Glutamatergic neuron (in vitro differentiated cells): ENCODE results near the gene OR52B6. TPM values are rescaled to one million over a fixed set of nuclear protein-coding genes. Genes with fewer than 3 reads are reported as not detected.

Source experiments
- DNase-seq: peaks from one replicate; pipeline ENCODE4 v3.0.0; 2022
- H3K27ac Mint-ChIP-seq: one replicate; pipeline ENCODE4 v1.8.0; 2020; ENCODE audit warnings: mild to moderate bottlenecking, mixed read lengths, inconsistent platforms; ENCODE audit not compliant: unreplicated experiment
- H3K27me3 Mint-ChIP-seq: one replicate; pipeline ENCODE4 v1.8.0; 2020; ENCODE audit warnings: mild to moderate bottlenecking, moderate library complexity, mixed read lengths, inconsistent platforms; ENCODE audit not compliant: unreplicated experiment
- H3K36me3 Mint-ChIP-seq: one replicate; pipeline ENCODE4 v1.8.0; 2020; ENCODE audit warnings: mild to moderate bottlenecking, mixed read lengths, inconsistent platforms; ENCODE audit not compliant: unreplicated experiment
- H3K4me1 Mint-ChIP-seq: one replicate; pipeline ENCODE4 v1.8.0; 2020; ENCODE audit warnings: mild to moderate bottlenecking, low read depth, mixed read lengths, inconsistent platforms; ENCODE audit not compliant: unreplicated experiment
- H3K4me3 Mint-ChIP-seq: one replicate; pipeline ENCODE4 v1.8.0; 2020; ENCODE audit warnings: mild to moderate bottlenecking, mixed read lengths, inconsistent platforms; ENCODE audit not compliant: unreplicated experiment
- H3K9me3 Mint-ChIP-seq: one replicate; pipeline ENCODE4 v1.8.0; 2020; ENCODE audit warnings: mild to moderate bottlenecking, moderate library complexity, mixed read lengths, inconsistent platforms; ENCODE audit not compliant: unreplicated experiment
- CTCF ChIP-seq: fragments of 200-600 bp; sonication (generic); IDR thresholded peaks from one replicate; pipeline ENCODE4 v1.5.0; 2021; ENCODE audit not compliant: partially characterized antibody, unreplicated experiment
- total RNA-seq: library from RNA; stranded (reverse); fragmentation: NEBNext Ultra II Directional; extraction: Animal tissue kit (Norgen Biotek cat#: 25700); gene quantifications from one replicate; pipeline ENCODE4 v1.2.1, GENCODE V29; 2021; ENCODE audit not compliant: unreplicated experiment

Gene OR52B6
- total RNA-seq, 1 donor from 2014 or later, result not detected

- Mint-ChIP-seq H3K9me3 (no peaks in the 10 kb centered on the region), H3K4me1 (no peaks in the 10 kb centered on the region), H3K27ac (no peak overlapping the region), H3K36me3 (no peaks in the 10 kb centered on the region), H3K27me3 (peaks cover 2% of the 10 kb centered on the region), H3K4me3 (no peak overlapping the region)
- TF ChIP-seq CTCF, result no peak
- no peak for DNase-seq
Observed at GRCh38 chr11:5603326-5603725, 22.6 kb downstream of the OR52B6 start.

DNA sequence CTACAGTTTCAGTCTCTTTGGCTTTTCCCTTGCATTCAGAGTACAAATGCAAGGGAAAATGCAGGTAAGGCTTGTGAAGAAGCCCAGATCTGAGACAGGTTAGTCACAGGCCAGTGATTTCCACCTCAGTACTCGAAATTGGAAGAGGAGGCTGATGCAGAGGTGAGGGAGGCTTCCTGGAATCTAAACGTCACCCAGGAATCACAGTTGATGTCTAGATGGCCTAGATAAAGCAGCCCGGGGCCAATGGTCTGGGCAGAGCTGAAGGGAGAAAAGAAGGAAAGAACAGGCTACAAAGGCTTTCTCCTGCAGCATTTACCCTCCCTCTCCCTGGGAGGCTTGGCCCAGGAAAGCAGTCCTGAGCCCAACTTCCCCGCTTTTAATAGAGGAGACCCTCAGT lies 24.2 kb downstream of the OR52B6 start:
- H3K4me3 Mint-ChIP-seq, result no peak overlapping the region
- no peaks in the 10 kb centered on the region for H3K9me3 Mint-ChIP-seq
- TF ChIP-seq CTCF, result no peak
- no peaks in the 10 kb centered on the region for H3K36me3 Mint-ChIP-seq
- no peak for DNase-seq
- peaks cover 2% of the 10 kb centered on the region for H3K27me3 Mint-ChIP-seq
- no peaks in the 10 kb centered on the region for H3K4me1 Mint-ChIP-seq
- no peak overlapping the region for H3K27ac Mint-ChIP-seq

DNA sequence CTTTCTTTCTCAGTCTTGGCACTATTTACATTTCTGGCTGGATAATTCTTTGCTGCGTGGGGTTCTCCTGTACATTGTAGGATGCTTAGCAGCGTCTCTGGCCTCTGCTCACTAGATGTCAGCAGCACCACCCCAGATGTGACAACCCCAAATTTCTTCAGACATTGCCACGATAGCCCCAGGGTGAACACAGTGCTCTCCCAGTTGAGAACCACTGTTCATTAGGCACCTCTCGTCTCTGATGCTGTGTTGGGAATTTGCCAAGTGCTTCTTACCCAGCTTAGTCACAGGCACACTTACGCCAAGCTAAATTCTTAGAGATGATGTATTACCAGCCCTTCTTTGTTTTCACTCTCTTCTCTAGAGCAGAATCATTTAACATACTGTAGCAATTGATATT lies 25.2 kb downstream of the OR52B6 start:
- TF ChIP-seq CTCF, result no peak
- Mint-ChIP-seq H3K9me3 (no peaks in the 10 kb centered on the region), H3K36me3 (no peaks in the 10 kb centered on the region), H3K4me1 (no peaks in the 10 kb centered on the region), H3K27me3 (peaks cover 2% of the 10 kb centered on the region), H3K27ac (no peak overlapping the region), H3K4me3 (no peak overlapping the region)
- no peak for DNase-seq

- DNase-seq, result no peak
- no peaks in the 10 kb centered on the region for H3K36me3 Mint-ChIP-seq
- no peak overlapping the region for H3K27ac Mint-ChIP-seq
- H3K4me1 Mint-ChIP-seq, result no peaks in the 10 kb centered on the region
- H3K4me3 Mint-ChIP-seq, result no peak overlapping the region
- no peaks in the 10 kb centered on the region for H3K9me3 Mint-ChIP-seq
- TF ChIP-seq CTCF, result no peak
- peaks cover under 1% of the 10 kb centered on the region for H3K27me3 Mint-ChIP-seq
Observed at GRCh38 chr11:5608808-5609207, 28.1 kb downstream of the OR52B6 start.

- H3K36me3 Mint-ChIP-seq, result no peaks in the 10 kb centered on the region
- DNase-seq, result no peak
- no peak overlapping the region for H3K4me3 Mint-ChIP-seq
- no peaks in the 10 kb centered on the region for H3K4me1 Mint-ChIP-seq
- no peaks in the 10 kb centered on the region for H3K27me3 Mint-ChIP-seq
- no peak for TF ChIP-seq CTCF
- no peak overlapping the region for H3K27ac Mint-ChIP-seq
- H3K9me3 Mint-ChIP-seq, result no peaks in the 10 kb centered on the region
Observed at GRCh38 chr11:5610446-5610845, 29.8 kb downstream of the OR52B6 start.
